Measurements from ENCODE around the gene CCDC54. TPM values are rescaled to one million over a fixed set of nuclear protein-coding genes. Genes with fewer than 3 reads are reported as not detected.

CCDC54 gene
- polyA plus RNA-seq, 1 donor from 2014 or later, result not detected

GRCh38 chr3:107411056-107411455 is 33.8 kb downstream of the CCDC54 start:
- Histone ChIP-seq H3K9me2 (ENCODE audit: insufficient read depth, low read length) (no peaks in the 10 kb centered on the region), H3K9ac (ENCODE audit: low read length) (no peak overlapping the region), H3K27ac (ENCODE audit: low read length) (no peak overlapping the region), H3K4me3 (ENCODE audit: low read length) (no peak overlapping the region), H3K9me3 (ENCODE audit: low read length) (peaks cover 4% of the 10 kb centered on the region), H3K27me3 (ENCODE audit: insufficient read depth, low read depth, low read length) (no peaks in the 10 kb centered on the region), H3K4me2 (ENCODE audit: low read length) (no peak overlapping the region), H3K36me3 (ENCODE audit: insufficient read depth, low read length) (no peaks in the 10 kb centered on the region), H3F3A (ENCODE audit: insufficient read depth, low read length, poor library complexity, severe bottlenecking) (no peaks in the 10 kb centered on the region), H3K79me2 (replicated peaks; ENCODE audit: insufficient read depth, low read length) (no peaks in the 10 kb centered on the region), H4K20me1 (ENCODE audit: insufficient read depth) (no peaks in the 10 kb centered on the region), H2AFZ (ENCODE audit: low read depth, low read length) (no peak overlapping the region)
- TF ChIP-seq EP300 (conservative IDR thresholded peaks at IDR 0.05; ENCODE audit: poor library complexity, severe bottlenecking), result no peak
- no peak for TF ChIP-seq POLR2AphosphoS5 (IDR thresholded peaks at IDR 0.05)
- TF ChIP-seq TAF1 (IDR thresholded peaks at IDR 0.05; ENCODE audit: low read depth), result no peak
- no peak for TF ChIP-seq MXI1 (conservative IDR thresholded peaks at IDR 0.05; ENCODE audit: poor library complexity, severe bottlenecking)
- no peak for TF ChIP-seq EZH2 (IDR thresholded peaks at IDR 0.05; ENCODE audit: borderline replicate concordance, insufficient read depth, low read length, poor library complexity, severe bottlenecking)
- TF ChIP-seq REST (IDR thresholded peaks at IDR 0.05; ENCODE audit: borderline replicate concordance), result no peak
- no peak for TF ChIP-seq RAD21 (conservative IDR thresholded peaks at IDR 0.05)

- no peak overlapping the region for H3K27ac ChIP-seq (ENCODE audit: low read length)
- no peak overlapping the region for H3K9ac ChIP-seq (ENCODE audit: low read length)
- no peaks in the 10 kb centered on the region for H3F3A ChIP-seq (ENCODE audit: insufficient read depth, low read length, poor library complexity, severe bottlenecking)
- no peaks in the 10 kb centered on the region for H3K27me3 ChIP-seq (ENCODE audit: insufficient read depth, low read depth, low read length)
- no peaks in the 10 kb centered on the region for H3K36me3 ChIP-seq (ENCODE audit: insufficient read depth, low read length)
- peaks cover 4% of the 10 kb centered on the region for H3K9me3 ChIP-seq (ENCODE audit: low read length)
- H4K20me1 ChIP-seq (ENCODE audit: insufficient read depth), result no peaks in the 10 kb centered on the region
- H2AFZ ChIP-seq (ENCODE audit: low read depth, low read length), result no peak overlapping the region
- no peaks in the 10 kb centered on the region for H3K9me2 ChIP-seq (ENCODE audit: insufficient read depth, low read length)
- no peak for TF ChIP-seq EZH2 (IDR thresholded peaks at IDR 0.05; ENCODE audit: borderline replicate concordance, insufficient read depth, low read length, poor library complexity, severe bottlenecking)
- TF ChIP-seq CTCF (IDR thresholded peaks at IDR 0.05; ENCODE audit: poor library complexity, severe bottlenecking), result no peak
- no peak for TF ChIP-seq POLR2AphosphoS5 (IDR thresholded peaks at IDR 0.05)
- TF ChIP-seq REST (IDR thresholded peaks at IDR 0.05; ENCODE audit: borderline replicate concordance), result no peak
- no peak for TF ChIP-seq EP300 (conservative IDR thresholded peaks at IDR 0.05; ENCODE audit: poor library complexity, severe bottlenecking)
- TF ChIP-seq SMC3 (conservative IDR thresholded peaks at IDR 0.05; ENCODE audit: poor library complexity), result no peak
- TF ChIP-seq MXI1 (conservative IDR thresholded peaks at IDR 0.05; ENCODE audit: poor library complexity, severe bottlenecking), result no peak
- no peak for TF ChIP-seq RAD21 (conservative IDR thresholded peaks at IDR 0.05)
- TF ChIP-seq TAF1 (IDR thresholded peaks at IDR 0.05; ENCODE audit: low read depth), result no peak
- H3K4me3 ChIP-seq (ENCODE audit: low read length), result no peak overlapping the region
- H3K79me2 ChIP-seq (replicated peaks; ENCODE audit: insufficient read depth, low read length), result no peaks in the 10 kb centered on the region
- H3K4me2 ChIP-seq (ENCODE audit: low read length), result no peak overlapping the region
These were observed 34.5 kb downstream of the CCDC54 start for GRCh38 chr3:107411779-107412178.
